GM19099 (cell line): Measurements from ENCODE around the gene LIMD2.

ENCODE experiments used
- POLR2A ChIP-seq: IDR thresholded peaks from 3 replicates; pipeline ENCODE4 v1.6.1; 2011; ENCODE audit warnings: low read depth; ENCODE audit not compliant: insufficient read length; ENCODE audit errors: extremely low read depth

Gene LIMD2

DNA sequence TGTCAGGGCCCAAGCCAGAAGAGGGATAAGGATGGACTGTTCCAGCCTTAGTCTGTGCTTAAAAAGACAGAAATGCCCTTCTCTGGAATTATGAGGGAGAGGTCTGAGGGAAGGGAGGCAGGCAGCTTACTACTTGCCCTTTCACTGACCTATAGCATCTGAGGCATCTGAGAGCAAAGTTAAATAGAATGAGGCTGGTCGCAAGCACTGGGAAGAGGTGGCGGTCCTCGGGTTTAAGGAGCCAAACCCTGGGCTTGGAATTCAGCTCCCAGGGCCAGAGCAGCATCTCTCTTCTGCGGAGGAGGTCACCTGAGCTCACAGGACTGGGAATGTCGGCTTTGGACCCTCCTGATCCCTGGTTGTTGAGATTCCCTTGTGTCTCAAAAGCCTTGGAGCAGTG lies 3.1 kb upstream of the LIMD2 start:
- no peak for TF ChIP-seq POLR2A

DNA sequence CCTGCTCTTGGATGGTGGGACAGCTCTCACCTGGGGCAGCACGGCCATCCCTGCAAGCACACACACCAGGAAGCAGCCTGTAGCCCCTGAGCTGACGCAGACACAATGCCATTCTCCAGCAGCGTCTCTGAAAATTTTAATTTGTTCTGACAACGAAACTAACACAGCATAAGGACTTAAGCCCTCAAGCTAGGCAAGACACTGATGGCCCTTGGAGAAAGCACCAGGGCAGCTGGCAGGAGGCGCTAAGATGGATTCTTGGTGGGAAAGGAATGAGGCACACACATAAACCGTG lies 2.7 kb upstream of the LIMD2 start:
- TF ChIP-seq POLR2A = no peak

DNA sequence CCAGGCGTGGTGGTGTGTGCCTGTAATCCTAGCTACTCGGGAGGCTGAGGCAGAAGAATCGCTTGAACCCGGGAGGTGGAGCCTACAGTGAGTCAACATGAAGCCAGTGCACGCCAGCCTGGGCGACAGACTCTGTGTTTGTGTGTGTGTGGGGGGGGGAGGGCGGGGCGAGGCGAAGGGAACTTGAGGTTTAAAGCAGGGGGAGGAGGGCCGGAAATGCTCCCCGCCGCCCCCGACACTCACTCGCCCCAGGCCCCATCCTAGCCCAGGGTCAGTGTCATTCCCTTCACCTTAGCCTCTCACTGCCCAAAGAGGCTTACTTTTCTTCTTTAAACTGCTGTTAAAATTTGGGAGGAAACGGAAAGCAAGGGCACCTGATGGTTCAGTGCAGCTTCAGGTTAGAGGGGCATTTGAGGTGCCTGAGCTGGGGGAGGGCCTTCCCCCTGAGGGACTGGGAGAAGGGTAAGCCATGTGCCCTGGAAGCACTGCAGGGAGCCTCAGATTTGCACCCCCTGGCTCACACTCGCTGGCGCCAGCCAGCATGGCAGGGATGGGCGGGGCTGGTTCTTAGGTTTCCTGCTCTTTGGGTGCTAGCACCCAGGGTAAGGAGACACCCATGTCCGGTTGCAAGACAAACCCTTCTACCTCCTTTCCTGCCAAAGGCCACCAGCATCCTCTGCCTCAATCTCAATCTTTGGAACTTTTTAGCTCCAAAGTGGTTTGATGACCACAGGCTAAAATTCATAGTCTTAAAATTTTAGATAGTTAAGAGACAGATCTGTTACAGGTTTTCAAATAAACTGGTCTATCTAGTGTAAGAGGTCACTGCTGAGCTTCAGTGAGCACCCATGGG lies 2.2 kb upstream of the LIMD2 start:
- TF ChIP-seq POLR2A = no peak

DNA sequence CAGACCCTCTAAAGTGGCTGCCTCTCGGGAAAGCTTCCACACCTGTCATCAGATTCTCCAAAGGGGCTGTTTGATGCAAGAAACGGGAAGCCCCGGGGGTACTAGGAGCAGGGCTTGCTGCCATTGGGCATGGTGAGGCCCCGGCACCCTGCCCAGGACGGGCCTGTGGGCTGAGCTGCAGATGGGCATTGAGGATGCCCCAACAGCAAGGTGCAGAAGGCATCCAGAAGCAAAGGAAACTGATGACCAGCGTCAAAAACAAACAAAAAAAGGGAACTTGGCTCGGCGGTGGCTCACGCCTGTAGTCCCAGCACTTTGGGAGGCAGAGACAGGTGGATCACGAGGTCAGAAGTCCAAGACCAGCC lies 1.5 kb upstream of the LIMD2 start:
- no peak for TF ChIP-seq POLR2A

GRCh38 chr17:63700528-63701455 lies 867 bp upstream of the LIMD2 start:
- TF ChIP-seq POLR2A = peak; percentile 13

DNA sequence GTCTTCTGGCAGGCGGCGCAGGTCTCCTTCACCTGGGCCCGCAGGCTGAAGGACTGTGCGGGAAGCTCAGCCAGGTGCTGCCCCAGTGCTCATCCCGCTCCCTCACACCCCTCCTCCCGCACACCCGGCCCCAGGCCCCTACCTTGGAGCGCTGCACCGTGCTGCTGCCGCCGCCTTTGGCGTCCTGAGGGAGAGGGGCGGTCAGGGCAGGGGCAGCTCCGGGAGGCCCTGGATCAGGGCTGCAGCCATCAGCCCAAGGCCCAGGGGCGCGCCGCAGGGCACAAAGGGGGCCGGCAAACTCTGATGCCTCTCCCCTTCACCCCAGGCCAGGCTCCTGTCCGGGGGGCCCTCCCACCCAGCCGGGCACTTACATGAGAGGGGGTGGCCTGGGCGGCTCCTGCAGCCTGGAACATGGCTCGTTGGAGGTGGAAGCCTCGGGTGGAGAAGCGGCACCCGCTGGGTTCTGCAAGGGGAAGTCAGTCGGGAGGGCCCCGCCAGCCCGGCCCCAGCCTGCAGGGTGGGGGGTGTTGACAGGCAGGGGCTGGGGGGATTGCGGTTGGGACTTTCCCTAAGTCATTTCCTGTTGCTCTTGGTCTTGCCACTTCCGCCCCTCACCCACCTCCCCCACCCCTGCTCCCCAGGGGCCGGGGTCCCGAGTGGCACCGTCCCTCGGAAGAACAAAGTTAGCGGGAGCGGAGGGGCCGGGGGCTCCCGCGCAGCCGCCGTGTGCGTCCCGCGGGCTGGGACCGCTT lies 863 bp downstream of the LIMD2 start:
- TF ChIP-seq POLR2A = peak; percentile 58

GRCh38 chr17:63698381-63698885 lies 1.5 kb downstream of the LIMD2 start:
- no peak for TF ChIP-seq POLR2A

GRCh38 chr17:63697341-63698286 lies 2.3 kb downstream of the LIMD2 start:
- peak; percentile 58 for TF ChIP-seq POLR2A

GRCh38 chr17:63696381-63696961 lies 3.5 kb downstream of the LIMD2 start:
- TF ChIP-seq POLR2A = no peak

DNA sequence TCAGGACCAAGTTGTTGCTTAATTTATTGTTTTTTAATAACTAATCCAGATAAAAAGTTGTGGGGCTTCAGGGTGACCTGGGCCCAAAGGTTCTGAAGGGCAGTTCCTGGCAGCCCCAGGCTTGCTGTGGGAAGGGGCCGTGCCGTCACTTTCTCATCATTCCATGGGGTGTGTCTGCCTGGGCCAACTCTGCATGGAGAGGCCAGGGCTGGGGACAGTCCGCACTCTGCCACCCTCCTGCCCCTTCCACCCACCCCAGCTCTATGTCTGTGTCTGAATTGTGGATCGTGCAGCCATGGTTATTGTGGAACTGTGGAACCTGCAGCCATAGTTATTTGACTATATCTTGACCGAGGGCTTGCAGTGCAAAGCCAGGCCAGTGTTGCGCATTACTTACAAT lies 4.0 kb downstream of the LIMD2 start:
- TF ChIP-seq POLR2A = no peak

DNA sequence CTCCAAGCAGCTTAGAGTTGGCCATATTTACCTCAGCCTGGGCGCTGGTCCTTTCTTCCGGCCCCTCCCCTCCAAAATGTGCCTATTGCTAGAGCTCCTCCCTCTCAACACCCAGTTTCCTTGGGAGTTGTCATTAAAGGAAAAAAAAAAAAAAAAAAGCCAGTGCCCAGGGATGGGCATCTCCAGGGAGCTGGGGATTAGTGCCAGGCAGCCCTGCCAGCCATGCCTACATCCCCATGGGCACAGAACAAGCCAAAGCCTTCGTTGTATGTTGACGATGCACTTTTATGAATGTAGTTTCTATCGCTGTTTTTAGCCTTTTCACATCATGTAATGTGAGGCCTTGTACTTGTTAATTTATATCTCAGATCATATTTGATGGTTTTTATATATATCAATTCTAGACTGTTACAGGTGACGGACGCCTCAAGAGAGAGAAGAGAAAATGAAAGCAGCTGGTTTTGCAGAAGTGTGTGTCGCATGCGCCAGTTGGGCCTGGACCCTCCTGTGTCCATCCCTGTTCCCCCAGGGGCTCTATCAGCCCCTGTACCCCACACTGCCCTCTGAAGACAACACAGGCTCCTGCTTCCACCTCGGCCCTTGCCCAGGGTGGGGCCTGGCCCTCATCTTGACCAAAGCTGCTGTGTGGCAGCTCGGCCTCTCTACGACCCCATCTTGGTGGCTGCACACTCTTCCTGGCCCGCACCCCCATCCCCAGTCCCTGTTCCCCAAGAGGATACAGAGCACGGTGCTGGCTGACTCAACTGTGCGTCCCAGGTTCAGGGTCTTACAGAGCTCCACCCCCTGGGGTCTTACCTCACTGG lies 4.8 kb downstream of the LIMD2 start:
- peak; percentile 38 for TF ChIP-seq POLR2A

DNA sequence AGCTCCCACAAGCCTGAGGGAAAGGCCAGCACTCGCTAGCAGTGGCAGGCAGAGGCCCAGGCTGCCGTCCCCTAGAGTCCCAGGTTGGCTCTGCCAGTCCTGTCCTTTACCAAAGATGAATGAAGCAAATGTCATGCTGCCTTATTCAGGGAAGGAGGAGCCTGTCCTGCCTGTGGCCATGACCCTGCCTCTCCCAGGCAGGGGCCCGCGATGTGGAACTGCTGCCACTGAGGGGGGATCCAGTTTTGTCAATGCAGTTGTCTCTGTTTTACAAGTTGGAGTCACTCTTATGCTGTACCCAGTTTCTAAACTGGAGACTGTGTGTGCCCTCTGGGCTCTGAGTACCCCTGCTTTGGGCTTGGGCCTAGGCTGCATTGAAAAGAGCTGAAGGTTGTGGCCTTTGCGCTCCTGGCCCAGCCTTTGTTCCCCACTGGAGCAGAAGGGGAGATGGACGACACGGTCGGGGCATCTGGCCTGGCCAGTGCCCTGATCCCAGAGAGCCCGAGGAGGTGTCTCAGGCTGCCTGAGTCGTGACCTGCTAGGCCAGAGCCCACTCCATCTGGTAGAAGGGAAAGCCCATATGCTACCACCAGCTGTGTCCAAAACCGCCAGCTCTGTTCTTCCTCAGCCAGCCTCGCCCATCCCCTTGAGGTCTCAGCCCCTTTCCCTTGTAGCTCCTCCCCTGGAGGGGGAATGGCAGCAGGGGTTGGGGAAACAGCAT lies 5.5 kb downstream of the LIMD2 start:
- peak; percentile 40 for TF ChIP-seq POLR2A
